Adrenal gland (tissue), 5 donors: ENCODE data around the gene FOXO4.

Source experiments
- CTCF ChIP-seq, 6 experiments: fragments of 450-650 bp in 4 of 6; fragments of 200-600 bp in 2 of 6; sonication (generic) in 1 of 6; IDR thresholded peaks; 1 replicate in 5 of 6; 2 replicates in 1 of 6; pipeline versions ENCODE4 v1.5.1 to v1.8.0; 2016 to 2021; ENCODE audit warnings: antibody characterized with exemption in 6 of 6, mild to moderate bottlenecking in 2 of 6, moderate library complexity in 1 of 6
- POLR2A ChIP-seq, 2 donors: fragments of 450-650 bp; IDR thresholded peaks; one replicate each; pipeline ENCODE4 v1.6.1; 2017; ENCODE audit warnings: antibody characterized with exemption in 2 of 2, mild to moderate bottlenecking in 2 of 2, moderate library complexity in 1 of 2
- donor health status: DM: no; HTN: no; CAD: no.

DNA sequence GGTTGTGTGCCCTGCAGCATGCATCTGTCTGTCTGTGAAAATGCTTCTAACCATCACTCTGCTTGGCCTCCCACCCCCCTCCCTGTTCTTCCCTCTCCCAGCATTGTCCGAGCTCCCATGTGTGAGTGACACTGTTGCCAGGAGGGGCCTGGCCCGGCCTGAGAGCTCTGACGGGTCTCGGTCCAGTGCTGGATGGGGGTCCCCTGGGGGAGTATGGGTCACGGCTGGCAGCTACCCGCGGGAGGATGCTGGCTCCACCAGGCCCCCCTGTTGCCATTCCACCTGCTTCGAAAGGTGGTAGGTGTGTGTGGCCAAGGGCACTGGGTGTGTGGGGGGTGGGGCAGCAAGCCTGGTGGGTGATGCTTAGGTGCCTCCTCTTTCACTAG is 52.6 kb downstream of the FOXO4 start:
- no peak for TF ChIP-seq CTCF (IDR thresholded peaks at IDR 0.05)
- no peak for TF ChIP-seq POLR2A (IDR thresholded peaks at IDR 0.05)
